Gastroesophageal sphincter (tissue), 4 donors: Measurements from ENCODE around the gene U2AF1L4. TPM values are rescaled to one million over a fixed set of nuclear protein-coding genes. Genes with fewer than 3 reads are reported as not detected.

ENCODE experiments used
- ATAC-seq: fragments of 150-250 bp; one replicate; pipeline ENCODE4 v1.9.1; 2016; ENCODE audit warnings: mild to moderate bottlenecking, moderate library complexity
- H3K27ac ChIP-seq, 4 donors: fragments of 200-600 bp; sonication (generic) in 3 of 4; 1 replicate in 3 of 4; 2 replicates in 1 of 4; pipeline ENCODE4 v1.5.1; 2016 to 2019
- H3K27me3 ChIP-seq: fragments of 200-600 bp; sonication (generic); one replicate; pipeline ENCODE4 v1.5.1; 2019
- H3K36me3 ChIP-seq, 2 donors: fragments of 200-600 bp; sonication (generic); one replicate each; pipeline ENCODE4 v1.5.1; 2019; ENCODE audit warnings: control low read depth in 1 of 2
- H3K4me1 ChIP-seq, 3 donors: fragments of 200-600 bp; sonication (generic); 1 replicate in 2 of 3; 2 replicates in 1 of 3; pipeline ENCODE4 v1.5.1; 2016 to 2019; ENCODE audit warnings: control low read depth in 2 of 3
- H3K4me3 ChIP-seq, 2 donors: fragments of 200-600 bp; sonication (generic); one replicate each; pipeline ENCODE4 v1.5.1; 2019; ENCODE audit warnings: mild to moderate bottlenecking in 1 of 2, moderate library complexity in 1 of 2
- H3K9me3 ChIP-seq, 3 donors: fragments of 200-600 bp; sonication (generic); one replicate each; pipeline ENCODE4 v1.5.1; 2017 to 2019; ENCODE audit warnings: control low read depth in 2 of 3
- EP300 ChIP-seq: sonication (generic); formaldehyde crosslinking; IDR thresholded peaks from one replicate; pipeline ENCODE4 v1.6.1; 2017; ENCODE audit warnings: antibody characterized with exemption, mild to moderate bottlenecking
- POLR2A ChIP-seq, 2 donors: fragments of 450-650 bp; IDR thresholded peaks; one replicate each; pipeline ENCODE4 v1.6.1; 2017; ENCODE audit warnings: antibody characterized with exemption in 2 of 2, mild to moderate bottlenecking in 2 of 2, moderate library complexity in 1 of 2
- POLR2AphosphoS5 ChIP-seq: sonication (generic); formaldehyde crosslinking; IDR thresholded peaks from one replicate; pipeline ENCODE4 v1.6.1; 2017; ENCODE audit warnings: antibody characterized with exemption
- WGBS, 2 donors: methylation state at CpG; one replicate each; pipeline ENCODE4 v1.1.5; 2018; ENCODE audit warnings: low coverage in 1 of 2; 5-methylcytosine and 5-hydroxymethylcytosine counted together
- total RNA-seq, 4 donors: library from RNA; depleted of rRNA; stranded (reverse); fragments of >200 nt; gene quantifications; one replicate each; pipeline ENCODE4 v1.1.0, GENCODE V29; 2016
- TF ChIP-seq, protein P1 (sequence below), 4 experiments: fragments of 200-600 bp in 2 of 4; fragments of 450-650 bp in 2 of 4; sonication (generic) in 1 of 4; IDR thresholded peaks; one replicate each; pipeline ENCODE4 v1.5.1; 2017 to 2019; ENCODE audit warnings: antibody characterized with exemption in 4 of 4, mild to moderate bottlenecking in 2 of 4, moderate library complexity in 2 of 4

Gene U2AF1L4
- total RNA-seq, 4 donors from 2014 or later = 7.5 to 29.3 (median 23.7) TPM

DNA sequence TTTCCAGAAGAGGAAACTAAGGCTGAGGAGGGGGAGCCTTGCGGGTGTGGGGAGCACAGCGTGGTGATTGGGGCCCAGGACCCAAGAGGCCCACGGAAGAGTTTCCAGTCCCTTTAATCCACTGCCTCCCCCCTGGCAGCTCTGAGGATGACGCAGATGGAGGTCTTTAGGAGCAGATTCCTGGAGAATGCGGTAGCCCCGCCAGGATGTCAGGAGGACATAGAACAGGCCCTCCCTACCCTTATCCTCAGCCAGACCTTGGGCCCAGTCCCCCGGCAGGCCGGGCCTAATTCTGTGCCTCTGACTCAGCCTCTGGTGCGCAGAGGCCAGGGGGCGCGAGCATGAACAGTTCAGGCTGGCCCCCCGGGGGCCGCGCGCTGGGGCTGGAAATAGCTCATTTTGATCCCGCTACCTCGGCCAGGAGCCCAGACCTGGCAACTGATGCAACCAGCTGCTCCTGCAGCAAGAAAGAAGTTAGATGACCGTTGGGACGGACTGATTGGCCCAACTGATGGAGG is 12.1 kb upstream of the U2AF1L4 start:
- no CpG with 5 or more reads among the region's 19 CpGs for WGBS, 2 donors
- H3K4me1 ChIP-seq = peaks cover 0 to 64% (median 31%) of the 10 kb centered on the region in 3 donors

DNA sequence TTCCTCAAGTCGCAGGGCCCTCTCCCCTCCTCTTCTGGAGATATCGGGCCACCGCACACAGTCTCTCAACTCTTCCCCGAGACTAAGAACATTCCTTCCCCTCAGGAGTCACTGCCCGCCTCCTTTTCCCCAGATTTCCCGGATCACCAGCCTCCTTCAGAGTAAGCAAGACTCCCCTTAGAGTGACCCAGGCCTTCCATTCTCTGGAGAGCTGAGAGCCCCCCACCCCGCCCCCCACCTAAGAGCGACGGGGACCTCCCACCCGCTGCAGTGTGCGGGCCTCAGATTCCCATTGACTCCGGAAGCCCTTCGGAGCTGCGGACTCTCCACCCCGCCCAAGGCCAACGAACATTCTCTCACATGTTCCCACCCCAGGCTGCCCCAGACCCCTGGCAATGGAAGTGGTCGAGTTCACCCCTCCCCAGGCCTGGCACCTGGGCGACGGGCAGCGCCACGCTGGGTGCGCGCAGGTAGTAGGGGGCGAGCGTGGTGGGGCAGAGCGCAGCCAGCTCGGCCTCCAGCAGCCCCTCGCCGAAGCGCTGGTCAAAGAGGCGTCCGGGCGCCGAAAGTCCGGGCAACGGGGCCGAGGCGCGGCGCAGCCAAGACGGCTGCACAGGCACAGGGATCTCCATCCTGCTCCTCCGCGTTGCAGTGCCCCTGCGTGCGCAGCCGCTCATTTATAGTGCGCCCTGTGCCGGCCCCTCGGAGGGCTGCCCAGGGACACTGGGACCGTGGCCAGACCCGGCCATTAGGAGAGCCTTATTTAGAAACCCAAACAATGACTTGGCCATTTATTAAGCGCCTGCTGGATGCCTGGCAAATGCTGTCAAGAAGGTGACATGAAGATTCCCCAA is 11.4 kb upstream of the U2AF1L4 start, which contains the start of gene HSPB6:
Gene HSPB6 (minus strand): TSS at position 653 of the 854 bp plus-strand sequence. CDS start 21 bp downstream, at position 632.
- peak; percentile 13 for ATAC-seq
- peaks cover 0 to 67% (median 31%) of the 10 kb centered on the region in 3 donors for H3K4me1 ChIP-seq
- TF ChIP-seq POLR2AphosphoS5 (peak; percentile 96), POLR2A (IDR thresholded peaks at IDR 0.05) (peak; percentile 91 to 98), EP300 (no peak)
- TF ChIP-seq, protein P1, sequence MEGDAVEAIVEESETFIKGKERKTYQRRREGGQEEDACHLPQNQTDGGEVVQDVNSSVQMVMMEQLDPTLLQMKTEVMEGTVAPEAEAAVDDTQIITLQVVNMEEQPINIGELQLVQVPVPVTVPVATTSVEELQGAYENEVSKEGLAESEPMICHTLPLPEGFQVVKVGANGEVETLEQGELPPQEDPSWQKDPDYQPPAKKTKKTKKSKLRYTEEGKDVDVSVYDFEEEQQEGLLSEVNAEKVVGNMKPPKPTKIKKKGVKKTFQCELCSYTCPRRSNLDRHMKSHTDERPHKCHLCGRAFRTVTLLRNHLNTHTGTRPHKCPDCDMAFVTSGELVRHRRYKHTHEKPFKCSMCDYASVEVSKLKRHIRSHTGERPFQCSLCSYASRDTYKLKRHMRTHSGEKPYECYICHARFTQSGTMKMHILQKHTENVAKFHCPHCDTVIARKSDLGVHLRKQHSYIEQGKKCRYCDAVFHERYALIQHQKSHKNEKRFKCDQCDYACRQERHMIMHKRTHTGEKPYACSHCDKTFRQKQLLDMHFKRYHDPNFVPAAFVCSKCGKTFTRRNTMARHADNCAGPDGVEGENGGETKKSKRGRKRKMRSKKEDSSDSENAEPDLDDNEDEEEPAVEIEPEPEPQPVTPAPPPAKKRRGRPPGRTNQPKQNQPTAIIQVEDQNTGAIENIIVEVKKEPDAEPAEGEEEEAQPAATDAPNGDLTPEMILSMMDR (IDR thresholded peaks at IDR 0.05) = no peak

More for the DNA sequence above, 12.1 kb upstream of the U2AF1L4 start:
- Histone ChIP-seq H3K27ac (peak overlapping the region; percentile 93 to 99 (median 96)), H3K4me3 (peak overlapping the region; percentile 51 to 81), H3K27me3 (no peaks in the 10 kb centered on the region), H3K36me3 (peaks cover 0 to 51% of the 10 kb centered on the region in 2 donors), H3K9me3 (no peaks in the 10 kb centered on the region)
- TF ChIP-seq POLR2A (IDR thresholded peaks at IDR 0.05) = no peak
- peak; percentile 97 for TF ChIP-seq POLR2AphosphoS5
- no peak for TF ChIP-seq EP300
- TF ChIP-seq, protein P1 (IDR thresholded peaks at IDR 0.05) = peak in 1 of 4 experiments; percentile 17
- peak; percentile 72 for ATAC-seq

DNA sequence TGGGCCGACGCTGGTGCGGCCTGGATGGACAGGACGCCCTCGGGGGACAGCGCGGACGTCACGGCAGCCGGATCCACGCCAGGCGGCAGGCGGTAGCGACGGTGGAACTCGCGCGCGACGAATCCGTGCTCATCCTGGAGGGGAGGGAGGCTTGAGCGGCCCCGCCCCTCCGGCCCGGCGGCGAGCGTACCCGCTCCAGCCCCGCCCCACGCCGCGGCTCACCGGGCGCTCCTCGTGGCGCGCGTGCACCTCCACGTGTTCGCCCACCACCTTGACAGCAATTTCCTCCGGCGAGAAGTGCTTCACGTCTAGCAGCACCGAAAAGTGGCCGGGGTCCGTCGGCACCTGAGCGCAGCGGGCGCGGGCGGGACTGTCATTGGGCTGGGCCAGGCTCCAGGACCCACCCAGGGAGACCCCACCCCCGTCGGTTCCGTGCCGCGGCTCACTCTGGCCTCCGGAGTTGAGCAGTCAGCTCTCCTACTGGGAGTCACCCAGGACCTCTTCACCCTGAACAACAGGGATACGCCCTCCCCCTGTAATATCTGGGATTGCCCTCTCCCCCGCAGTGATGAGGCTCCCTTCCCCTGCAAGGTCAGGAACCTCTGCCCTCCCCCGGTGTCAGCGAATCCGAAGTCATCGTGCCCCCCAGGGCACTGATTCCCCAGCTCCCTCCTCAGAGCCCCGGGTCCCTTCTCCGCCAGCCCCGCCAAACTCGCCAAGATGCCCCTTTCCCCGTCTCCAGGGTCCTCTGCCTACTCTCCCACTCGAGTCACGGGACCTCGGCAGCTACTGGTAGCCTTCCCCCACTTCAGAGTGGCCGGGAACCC is 10.5 kb upstream of the U2AF1L4 start:
- TF ChIP-seq, protein P1 (IDR thresholded peaks at IDR 0.05) = no peak
- TF ChIP-seq POLR2A (IDR thresholded peaks at IDR 0.05) (peak; percentile 8 to 50), POLR2AphosphoS5 (peak; percentile 65), EP300 (no peak)
- no peaks in the 10 kb centered on the region for H3K9me3 ChIP-seq
- peak overlapping the region; percentile 93 to 99 (median 96) for H3K27ac ChIP-seq
- H3K36me3 ChIP-seq = peaks cover 0 to 51% of the 10 kb centered on the region in 2 donors
- WGBS, 2 donors = 4 to 33% methylated on average over 5 to 7 of the region's 74 CpGs
- H3K27me3 ChIP-seq = no peaks in the 10 kb centered on the region
- ATAC-seq = peak; percentile 68
- peak overlapping the region; percentile 51 to 81 for H3K4me3 ChIP-seq
- peaks cover 0 to 68% (median 31%) of the 10 kb centered on the region in 3 donors for H3K4me1 ChIP-seq

More for the DNA sequence above, 11.4 kb upstream of the U2AF1L4 start, which contains the start of gene HSPB6:
- H3K9me3 ChIP-seq = no peaks in the 10 kb centered on the region
- peak within 1 kb of the TSS; percentile 51 to 81 for H3K4me3 ChIP-seq
- H3K27me3 ChIP-seq = no peaks in the 10 kb centered on the region
- H3K27ac ChIP-seq = peak within 1 kb of the TSS; percentile 93 to 99 (median 96)
- WGBS, 2 donors = 5 to 13% methylated on average over 5 to 10 of the region's 52 CpGs
- H3K36me3 ChIP-seq = peaks cover 0 to 50% of the 10 kb centered on the region in 2 donors

DNA sequence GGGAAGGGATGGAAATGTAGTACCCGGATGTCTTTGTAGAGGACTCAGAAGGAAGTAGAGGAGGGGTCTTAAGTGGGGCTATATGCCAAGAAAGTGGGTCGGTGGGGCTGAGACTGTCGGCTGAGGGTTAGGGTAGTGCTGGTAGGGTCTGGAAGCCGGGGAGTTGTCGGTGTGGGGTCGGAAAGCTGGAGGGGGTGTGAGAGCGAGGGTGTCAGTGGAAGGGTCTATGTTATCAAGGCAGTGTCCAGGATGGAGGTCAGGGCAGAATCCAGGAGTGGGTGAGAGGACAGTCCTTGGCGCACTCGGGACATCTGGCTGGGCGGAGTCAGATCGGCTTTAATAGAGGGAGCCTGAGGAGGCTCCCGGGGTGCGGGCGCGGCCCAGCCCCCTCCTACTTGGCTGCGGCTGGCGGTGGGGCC is 9.9 kb upstream of the U2AF1L4 start:
- Histone ChIP-seq H3K27ac (peak overlapping the region; percentile 93 to 99 (median 96)), H3K9me3 (no peaks in the 10 kb centered on the region), H3K4me3 (peak overlapping the region; percentile 14 to 81), H3K4me1 (peaks cover 0 to 72% (median 31%) of the 10 kb centered on the region in 3 donors), H3K36me3 (peaks cover 0 to 45% of the 10 kb centered on the region in 2 donors), H3K27me3 (no peaks in the 10 kb centered on the region)
- TF ChIP-seq POLR2A (IDR thresholded peaks at IDR 0.05) (peak in 1 of 2 donors; percentile 12), EP300 (no peak)
- TF ChIP-seq, protein P1 (IDR thresholded peaks at IDR 0.05) = no peak
- 11 to 36% methylated on average over 5 to 7 of the region's 17 CpGs for WGBS, 2 donors
- ATAC-seq = no peak
